ENCODE data around the gene CRACR2B.

- TF ChIP-seq CTCF (IDR thresholded peaks at IDR 0.05): no peak
- no peak for TF ChIP-seq POLR2A (IDR thresholded peaks at IDR 0.05)
These were observed 41.1 kb downstream of the CRACR2B start for GRCh38 chr11:868802-869201.

Data from heart left ventricle (tissue), 13 donors.